Measurements from ENCODE around the gene PEMT.
"Not testable (repeated sequence)": the region's sequence is repeated elsewhere in the genome, so short reads cannot be mapped to it uniquely, and the experiment has no call there.

The PEMT gene

GRCh38 chr17:17480593-17481148, 110.8 kb downstream of the PEMT start:
- DNase-seq: no peak

- DNase-seq: no peak
These were observed 112.3 kb downstream of the PEMT start for GRCh38 chr17:17479209-17479608.

- peak; percentile 99 for DNase-seq
These were observed 114.5 kb downstream of the PEMT start, which contains the start of gene MED9 for GRCh38 chr17:17476865-17477467. Gene MED9, plus strand, starts transcription at chr17:17477000. Its CDS starts 42 bp downstream, at chr17:17477042.

GRCh38 chr17:17474341-17474740, 117.2 kb downstream of the PEMT start:
- DNase-seq: no peak

GRCh38 chr17:17472333-17472920, 119.1 kb downstream of the PEMT start:
- DNase-seq: no peak

GRCh38 chr17:17469996-17470395, 121.5 kb downstream of the PEMT start:
- no peak for DNase-seq

- DNase-seq: no peak
These were observed 122.2 kb downstream of the PEMT start for GRCh38 chr17:17469358-17469757.

- no peak for DNase-seq
These were observed 123.1 kb downstream of the PEMT start for GRCh38 chr17:17468217-17469010.

- peak; percentile 77 to 87 for DNase-seq
These were observed 123.8 kb downstream of the PEMT start for GRCh38 chr17:17467720-17468119.

GRCh38 chr17:17467016-17467415, 124.5 kb downstream of the PEMT start:
- no peak for DNase-seq

GRCh38 chr17:17466511-17466910, 125.0 kb downstream of the PEMT start:
- DNase-seq: no peak

GRCh38 chr17:17465878-17466277, 125.6 kb downstream of the PEMT start:
- not testable (repeated sequence) for DNase-seq

GRCh38 chr17:17463821-17464220, 127.7 kb downstream of the PEMT start:
- no peak for DNase-seq

GRCh38 chr17:17462048-17462824, 129.3 kb downstream of the PEMT start:
- no peak for DNase-seq

- no peak for DNase-seq
These were observed 131.5 kb downstream of the PEMT start for GRCh38 chr17:17460038-17460437.

GRCh38 chr17:17457680-17458079, 133.8 kb downstream of the PEMT start:
- no peak for DNase-seq

- no peak for DNase-seq
These were observed 135.3 kb downstream of the PEMT start for GRCh38 chr17:17456251-17456650.

Measured in SHP77 (cell line).